Activated T-helper 17 cell treated with anti-CD3 and anti-CD28 coated beads, Interleukin-2, amount 50 U/mL, for 72 hours (primary cell): Measurements from ENCODE around the gene TOP2A. TPM values are rescaled to one million over a fixed set of nuclear protein-coding genes. Genes with fewer than 3 reads are reported as not detected.

Experiments used
- ATAC-seq: fragments of 150-1000 bp; cut with Tn5 transposase; replicated peaks from 2 replicates; pipeline ENCODE4 v1.10.0; 2021; ENCODE audit warnings: mild to moderate bottlenecking, moderate library complexity
- H3K27ac Mint-ChIP-seq: one replicate; pipeline ENCODE4 v1.8.0; 2022; ENCODE audit warnings: mixed read lengths
- H3K27me3 Mint-ChIP-seq: one replicate; pipeline ENCODE4 v1.8.0; 2022; ENCODE audit warnings: mixed read lengths
- H3K36me3 Mint-ChIP-seq: one replicate; pipeline ENCODE4 v1.8.0; 2022; ENCODE audit warnings: low read depth, mild to moderate bottlenecking, mixed read lengths
- H3K4me1 Mint-ChIP-seq: one replicate; pipeline ENCODE4 v1.8.0; 2022; ENCODE audit warnings: mixed read lengths
- H3K4me3 Mint-ChIP-seq: one replicate; pipeline ENCODE4 v1.8.0; 2022; ENCODE audit warnings: mild to moderate bottlenecking, mixed read lengths
- H3K9me3 Mint-ChIP-seq: one replicate; pipeline ENCODE4 v1.8.0; 2022; ENCODE audit warnings: mixed read lengths
- total RNA-seq, 2 donors: library from RNA; stranded (reverse); gene quantifications; one replicate each; pipeline ENCODE4 v1.2.3, GENCODE V29; 2022

TOP2A gene
- total RNA-seq, 2 donors from 2014 or later, result 230 to 257 TPM

DNA sequence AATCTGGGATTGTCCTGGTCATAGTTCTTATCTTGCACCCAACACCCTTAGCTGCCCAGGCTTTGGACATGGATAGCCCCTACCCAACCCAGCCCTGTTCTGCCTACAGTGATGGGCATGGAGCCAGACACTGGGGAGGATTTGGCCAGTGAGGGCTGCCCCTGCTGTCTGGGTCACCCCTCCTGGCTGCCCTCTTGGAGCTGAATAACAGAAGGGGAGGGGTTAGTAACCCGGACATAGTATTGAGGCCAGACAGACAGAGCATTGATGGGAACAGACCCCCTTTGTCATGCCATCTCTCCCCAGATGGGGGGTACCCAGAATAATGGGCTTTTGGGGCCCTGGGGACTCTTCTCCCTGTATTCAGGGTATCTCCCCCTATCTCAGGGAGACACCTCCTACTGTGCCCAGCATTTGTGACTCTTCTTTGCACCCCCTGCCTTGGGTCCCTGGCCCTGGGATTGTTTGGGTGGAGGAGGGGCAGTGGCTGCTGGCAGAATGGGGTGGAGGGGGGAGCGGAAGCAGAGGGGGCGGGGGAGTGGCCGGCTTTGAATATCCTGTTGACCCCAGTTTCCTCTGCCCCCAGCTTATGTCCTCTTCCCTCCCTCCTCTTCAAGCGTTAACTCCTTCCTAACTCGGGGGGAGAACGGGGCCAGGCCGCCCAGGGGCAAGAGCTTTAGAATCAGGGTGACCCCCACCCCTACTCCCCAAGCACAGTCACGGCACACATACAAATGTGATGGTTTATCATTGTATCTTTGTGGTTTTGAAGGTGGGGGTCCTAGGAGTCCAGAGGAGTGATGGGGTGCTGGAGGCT lies 70.2 kb downstream of the TOP2A start:
- H3K4me1 Mint-ChIP-seq, result peaks cover 33% of the 10 kb centered on the region

GRCh38 chr17:40346765-40347158 lies 70.9 kb downstream of the TOP2A start:
- H3K36me3 Mint-ChIP-seq, result peaks cover 52% of the 10 kb centered on the region
- H3K27ac Mint-ChIP-seq, result peak overlapping the region; percentile 84
- no peaks in the 10 kb centered on the region for H3K27me3 Mint-ChIP-seq
- peaks cover 29% of the 10 kb centered on the region for H3K4me1 Mint-ChIP-seq
- peak; percentile 30 for ATAC-seq
- no peaks in the 10 kb centered on the region for H3K9me3 Mint-ChIP-seq
- H3K4me3 Mint-ChIP-seq, result peak overlapping the region; percentile 81

More for the DNA sequence above, 70.2 kb downstream of the TOP2A start:
- Mint-ChIP-seq H3K27ac (peak overlapping the region; percentile 84), H3K4me3 (peak overlapping the region; percentile 81), H3K9me3 (no peaks in the 10 kb centered on the region), H3K27me3 (no peaks in the 10 kb centered on the region), H3K36me3 (peaks cover 57% of the 10 kb centered on the region)
- no peak for ATAC-seq

DNA sequence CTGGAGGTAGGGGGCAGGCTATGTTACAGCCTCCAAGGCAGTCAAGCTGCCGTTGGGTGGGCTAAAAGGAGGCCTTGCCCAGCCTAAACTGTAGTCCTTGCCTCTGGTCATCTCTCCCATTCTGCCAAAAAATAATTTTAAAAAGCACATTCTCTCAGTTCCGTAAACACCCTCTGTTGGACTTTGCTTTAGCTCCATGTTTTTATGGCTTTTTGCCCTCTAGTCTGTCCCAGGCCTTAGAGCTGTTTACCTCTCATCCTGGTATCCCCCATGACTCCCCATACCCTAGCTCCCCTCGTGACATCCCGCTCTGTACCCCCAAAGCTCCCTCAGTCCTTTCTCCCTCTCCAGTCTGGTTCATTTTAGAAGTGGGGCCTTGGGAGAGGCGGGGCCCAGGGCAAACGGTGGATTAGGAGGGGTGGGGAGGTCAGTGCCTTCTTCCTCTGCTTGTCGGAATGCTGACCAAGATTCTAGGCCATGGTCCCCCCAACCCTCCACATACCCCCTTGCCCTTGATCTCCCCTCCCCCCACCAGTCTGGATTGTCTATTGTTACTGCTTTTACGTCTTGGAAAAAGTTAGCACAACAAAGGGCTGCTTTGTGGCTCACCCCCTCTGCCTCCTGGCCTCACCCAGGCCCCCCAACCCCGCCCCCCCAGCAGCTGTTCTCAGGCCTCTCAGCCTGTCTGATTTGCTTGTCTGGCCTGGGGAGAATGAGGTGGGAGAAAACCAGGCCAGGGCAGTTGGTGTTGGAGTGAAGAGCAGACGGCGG lies 71.5 kb downstream of the TOP2A start:
- Mint-ChIP-seq H3K4me1 (peaks cover 30% of the 10 kb centered on the region), H3K36me3 (peaks cover 50% of the 10 kb centered on the region), H3K27ac (peak overlapping the region; percentile 84)

DNA sequence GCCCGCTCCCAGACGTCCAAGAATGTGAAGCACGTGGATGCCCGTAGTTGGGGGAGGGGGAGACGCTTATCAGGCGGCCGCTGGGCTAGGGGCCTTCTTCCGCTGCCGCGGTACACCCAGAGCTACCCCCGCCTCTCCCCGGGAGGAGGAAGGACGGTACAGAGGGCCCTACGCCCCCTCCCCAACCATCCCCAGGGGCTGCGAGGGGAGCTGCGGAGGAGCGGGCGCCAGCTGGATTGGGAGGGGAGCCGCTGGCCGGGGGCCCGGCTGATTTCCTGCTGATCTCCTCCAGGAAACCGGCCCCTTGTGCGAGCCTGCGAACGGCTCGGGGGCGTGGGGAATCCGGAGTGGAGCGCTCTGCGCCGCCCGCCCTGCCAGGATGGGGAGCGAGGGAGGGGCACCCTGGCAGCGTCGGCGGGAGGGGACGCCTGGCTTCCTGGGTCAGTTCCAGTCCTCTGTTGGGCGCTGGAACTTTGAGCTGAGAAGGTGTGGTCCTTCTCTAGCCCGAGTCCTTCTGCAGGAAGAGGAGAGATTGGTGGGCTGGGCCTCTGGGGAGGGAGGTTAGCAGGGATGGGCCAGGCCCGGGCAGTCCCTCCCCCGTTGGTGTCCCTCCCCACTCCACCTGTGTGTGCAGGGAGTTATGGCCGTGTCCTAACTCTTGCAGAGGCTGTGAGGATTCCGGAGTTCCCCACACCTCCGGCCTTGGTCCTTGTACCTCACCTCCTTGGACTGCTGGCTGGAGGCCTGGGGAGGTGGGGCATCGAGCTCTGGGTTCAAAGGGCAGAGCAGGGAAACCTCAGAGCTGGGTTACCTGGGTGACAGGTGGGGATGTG lies 72.3 kb downstream of the TOP2A start:
- peak; percentile 13 for ATAC-seq

More for the DNA sequence above, 71.5 kb downstream of the TOP2A start:
- Mint-ChIP-seq H3K4me3 (peak overlapping the region; percentile 81), H3K9me3 (no peaks in the 10 kb centered on the region), H3K27me3 (no peaks in the 10 kb centered on the region)
- ATAC-seq, result no peak

GRCh38 chr17:40344421-40345160 lies 73.1 kb downstream of the TOP2A start:
- Mint-ChIP-seq H3K4me3 (peak overlapping the region; percentile 81), H3K36me3 (peaks cover 55% of the 10 kb centered on the region), H3K9me3 (no peaks in the 10 kb centered on the region), H3K27ac (peak overlapping the region; percentile 92), H3K27me3 (no peaks in the 10 kb centered on the region), H3K4me1 (peaks cover 35% of the 10 kb centered on the region)
- ATAC-seq, result no peak

More for the DNA sequence above, 72.3 kb downstream of the TOP2A start:
- H3K36me3 Mint-ChIP-seq, result peaks cover 55% of the 10 kb centered on the region
- no peaks in the 10 kb centered on the region for H3K27me3 Mint-ChIP-seq
- peak overlapping the region; percentile 92 for H3K27ac Mint-ChIP-seq
- peak overlapping the region; percentile 81 for H3K4me3 Mint-ChIP-seq
- peaks cover 33% of the 10 kb centered on the region for H3K4me1 Mint-ChIP-seq
- H3K9me3 Mint-ChIP-seq, result no peaks in the 10 kb centered on the region

- no peaks in the 10 kb centered on the region for H3K9me3 Mint-ChIP-seq
- H3K36me3 Mint-ChIP-seq, result peaks cover 51% of the 10 kb centered on the region
- no peaks in the 10 kb centered on the region for H3K27me3 Mint-ChIP-seq
- no peak for ATAC-seq
- H3K4me1 Mint-ChIP-seq, result peaks cover 33% of the 10 kb centered on the region
- H3K27ac Mint-ChIP-seq, result peak overlapping the region; percentile 50
- peak overlapping the region; percentile 81 for H3K4me3 Mint-ChIP-seq
Measured at GRCh38 chr17:40343219-40344119, 74.2 kb downstream of the TOP2A start.

DNA sequence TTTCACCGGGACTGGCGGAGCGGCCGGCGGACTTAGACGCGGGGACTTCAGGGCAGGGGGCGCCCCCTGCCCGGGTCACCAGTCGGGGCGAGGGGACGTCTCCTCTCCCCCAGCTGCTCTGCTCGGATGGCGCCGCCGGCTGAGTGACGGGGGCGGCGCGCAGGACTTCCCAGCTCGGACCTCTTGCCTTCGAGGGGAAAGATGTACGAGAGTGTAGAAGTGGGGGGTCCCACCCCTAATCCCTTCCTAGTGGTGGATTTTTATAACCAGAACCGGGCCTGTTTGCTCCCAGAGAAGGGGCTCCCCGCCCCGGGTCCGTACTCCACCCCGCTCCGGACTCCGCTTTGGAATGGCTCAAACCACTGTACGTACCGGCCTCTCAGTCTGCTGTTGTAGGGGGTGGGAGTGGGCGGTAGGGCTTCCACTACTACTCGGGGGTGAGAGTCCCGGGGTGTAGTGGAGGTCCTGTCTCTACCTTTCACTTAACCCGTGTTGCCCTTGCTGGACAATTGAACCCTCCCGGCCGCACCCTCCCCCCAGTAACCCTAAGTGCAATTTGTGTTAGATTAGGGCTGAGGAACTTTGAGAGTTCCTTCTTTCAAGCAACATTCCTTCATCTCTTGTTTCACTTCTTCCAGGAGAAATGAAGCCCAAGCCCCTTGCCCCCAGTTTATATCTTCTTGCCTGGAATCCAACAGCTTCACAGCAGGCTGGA lies 75.0 kb downstream of the TOP2A start:
- H3K36me3 Mint-ChIP-seq, result peaks cover 46% of the 10 kb centered on the region
- H3K4me1 Mint-ChIP-seq, result peaks cover 39% of the 10 kb centered on the region
- no peak for ATAC-seq
- peak overlapping the region; percentile 81 for H3K4me3 Mint-ChIP-seq
- H3K9me3 Mint-ChIP-seq, result no peaks in the 10 kb centered on the region
- no peaks in the 10 kb centered on the region for H3K27me3 Mint-ChIP-seq
- H3K27ac Mint-ChIP-seq, result peak overlapping the region; percentile 50

- Mint-ChIP-seq H3K4me3 (peak overlapping the region; percentile 81), H3K9me3 (no peaks in the 10 kb centered on the region), H3K27ac (no peak overlapping the region), H3K36me3 (peaks cover 42% of the 10 kb centered on the region), H3K27me3 (no peaks in the 10 kb centered on the region), H3K4me1 (peaks cover 41% of the 10 kb centered on the region)
- ATAC-seq, result no peak
Measured at GRCh38 chr17:40341808-40342503, 75.7 kb downstream of the TOP2A start.

GRCh38 chr17:40340880-40341807 lies 76.6 kb downstream of the TOP2A start:
- peak; percentile 89 for ATAC-seq
- peaks cover 39% of the 10 kb centered on the region for H3K36me3 Mint-ChIP-seq

GRCh38 chr17:40340327-40340726 lies 77.4 kb downstream of the TOP2A start:
- H3K9me3 Mint-ChIP-seq, result no peaks in the 10 kb centered on the region
- H3K4me1 Mint-ChIP-seq, result peaks cover 35% of the 10 kb centered on the region
- peak overlapping the region; percentile 82 for H3K27ac Mint-ChIP-seq
- H3K4me3 Mint-ChIP-seq, result peak overlapping the region; percentile 81
- no peak for ATAC-seq
- no peaks in the 10 kb centered on the region for H3K27me3 Mint-ChIP-seq
- H3K36me3 Mint-ChIP-seq, result peaks cover 40% of the 10 kb centered on the region

More at GRCh38 chr17:40340880-40341807, 76.6 kb downstream of the TOP2A start:
- Mint-ChIP-seq H3K4me1 (peaks cover 38% of the 10 kb centered on the region), H3K27ac (peak overlapping the region; percentile 82), H3K9me3 (no peaks in the 10 kb centered on the region), H3K4me3 (peak overlapping the region; percentile 81), H3K27me3 (no peaks in the 10 kb centered on the region)

GRCh38 chr17:40338941-40339649 lies 78.6 kb downstream of the TOP2A start:
- H3K27ac Mint-ChIP-seq, result peak overlapping the region; percentile 70

More at GRCh38 chr17:40338941-40339649, 78.6 kb downstream of the TOP2A start:
- Mint-ChIP-seq H3K27me3 (no peaks in the 10 kb centered on the region), H3K4me1 (peaks cover 37% of the 10 kb centered on the region), H3K4me3 (peak overlapping the region; percentile 3), H3K36me3 (peaks cover 48% of the 10 kb centered on the region), H3K9me3 (no peaks in the 10 kb centered on the region)
- no peak for ATAC-seq
